MCF 10A (cell line): ENCODE data around the gene FABP3. TPM values are rescaled to one million over a fixed set of nuclear protein-coding genes. Genes with fewer than 3 reads are reported as not detected.

Experiments used
- BruUV-seq: library from RNA; stranded (reverse); fragments of 400-500 nt; replicated peaks from 2 replicates; lab custom pipeline; 2021; lab: Mats Ljungman, UMichigan
- CTCF ChIA-PET: fragments of 300-600 bp; sonication (Branson Sonifier 250); formaldehyde crosslinking; extraction: SDS; loops from one replicate; lab custom pipeline; 2021; ENCODE audit warnings: antibody characterized with exemption, inconsistent platforms; lab: Yijun Ruan, JAX
- POLR2A ChIA-PET: fragments of 300-600, 350-650 bp; sonication (Branson Sonifier 250); formaldehyde crosslinking; extraction: SDS; loops from one replicate; lab custom pipeline; 2020; ENCODE audit warnings: antibody characterized with exemption, inconsistent platforms; lab: Yijun Ruan, JAX
- DNase-seq: peaks from one replicate; pipeline ENCODE4 v3.0.0-alpha.2; 2018; ENCODE audit not compliant: unreplicated experiment
- H3K27ac Mint-ChIP-seq: one replicate; pipeline ENCODE4 v1.8.0; 2022; ENCODE audit warnings: mild to moderate bottlenecking, low read depth, mixed read lengths; ENCODE audit not compliant: unreplicated experiment
- H3K27me3 Mint-ChIP-seq: one replicate; pipeline ENCODE4 v1.8.0; 2022; ENCODE audit warnings: mixed read lengths; ENCODE audit not compliant: insufficient read depth, unreplicated experiment
- H3K36me3 Mint-ChIP-seq: one replicate; pipeline ENCODE4 v1.8.0; 2022; ENCODE audit warnings: mild to moderate bottlenecking, moderate library complexity, mixed read lengths; ENCODE audit not compliant: insufficient read depth, unreplicated experiment
- H3K4me1 Mint-ChIP-seq: one replicate; pipeline ENCODE4 v1.8.0; 2022; ENCODE audit warnings: mixed read lengths; ENCODE audit not compliant: insufficient read depth, unreplicated experiment
- H3K4me3 Mint-ChIP-seq: one replicate; pipeline ENCODE4 v1.8.0; 2022; ENCODE audit warnings: mild to moderate bottlenecking, moderate library complexity, mixed read lengths; ENCODE audit not compliant: unreplicated experiment
- H3K9me3 Mint-ChIP-seq: one replicate; pipeline ENCODE4 v1.8.0; 2022; ENCODE audit warnings: mixed read lengths; ENCODE audit not compliant: unreplicated experiment
- intact Hi-C: fragments of 100-400 bp; cut with micrococcal nuclease; formaldehyde crosslinking; loops from 2 replicates; pipeline ENCODE4 v1.14.1; 2022
- total RNA-seq: library from RNA; stranded (reverse); gene quantifications from 2 replicates; pipeline ENCODE4 v1.2.3, GENCODE V29; 2022
- TF ChIP-seq, protein P1 (sequence below): fragments of 200-600 bp; IDR thresholded peaks from one replicate; pipeline ENCODE4 v1.8.0; 2022; ENCODE audit warnings: antibody characterized with exemption, mild to moderate bottlenecking; ENCODE audit not compliant: unreplicated experiment

Gene FABP3
- total RNA-seq, 1 experiment from 2014 or later: not detected

DNA sequence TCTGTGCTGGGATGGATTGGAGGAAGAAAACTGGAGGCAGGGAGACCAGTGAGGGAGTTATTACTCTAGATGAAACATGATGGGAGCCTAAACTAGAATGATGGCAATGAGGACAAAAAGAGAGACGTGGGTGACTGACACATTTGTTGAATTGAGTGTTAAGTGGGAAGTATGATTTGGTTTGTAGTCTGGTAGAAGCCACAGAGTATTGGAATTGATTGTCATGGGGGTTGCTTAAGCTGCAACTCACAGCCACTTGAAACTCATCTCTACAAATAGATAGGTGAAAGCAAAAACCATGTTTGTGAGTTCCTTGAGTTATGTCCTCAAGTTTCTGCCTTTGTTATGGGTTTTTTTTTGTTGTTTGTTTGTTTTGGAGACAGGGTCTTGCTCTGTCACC lies 28.4 kb downstream of the FABP3 start:
- Mint-ChIP-seq H3K4me3 (no peak overlapping the region), H3K27me3 (no peaks in the 10 kb centered on the region), H3K27ac (no peak overlapping the region), H3K9me3 (no peaks in the 10 kb centered on the region), H3K4me1 (no peaks in the 10 kb centered on the region), H3K36me3 (peaks cover 51% of the 10 kb centered on the region)
- BruUV-seq: no TSS peak
- no peak for DNase-seq
- TF ChIP-seq, protein P1, sequence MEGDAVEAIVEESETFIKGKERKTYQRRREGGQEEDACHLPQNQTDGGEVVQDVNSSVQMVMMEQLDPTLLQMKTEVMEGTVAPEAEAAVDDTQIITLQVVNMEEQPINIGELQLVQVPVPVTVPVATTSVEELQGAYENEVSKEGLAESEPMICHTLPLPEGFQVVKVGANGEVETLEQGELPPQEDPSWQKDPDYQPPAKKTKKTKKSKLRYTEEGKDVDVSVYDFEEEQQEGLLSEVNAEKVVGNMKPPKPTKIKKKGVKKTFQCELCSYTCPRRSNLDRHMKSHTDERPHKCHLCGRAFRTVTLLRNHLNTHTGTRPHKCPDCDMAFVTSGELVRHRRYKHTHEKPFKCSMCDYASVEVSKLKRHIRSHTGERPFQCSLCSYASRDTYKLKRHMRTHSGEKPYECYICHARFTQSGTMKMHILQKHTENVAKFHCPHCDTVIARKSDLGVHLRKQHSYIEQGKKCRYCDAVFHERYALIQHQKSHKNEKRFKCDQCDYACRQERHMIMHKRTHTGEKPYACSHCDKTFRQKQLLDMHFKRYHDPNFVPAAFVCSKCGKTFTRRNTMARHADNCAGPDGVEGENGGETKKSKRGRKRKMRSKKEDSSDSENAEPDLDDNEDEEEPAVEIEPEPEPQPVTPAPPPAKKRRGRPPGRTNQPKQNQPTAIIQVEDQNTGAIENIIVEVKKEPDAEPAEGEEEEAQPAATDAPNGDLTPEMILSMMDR: no peak
- intact Hi-C loops: no loop called here
- POLR2A ChIA-PET: no interaction called here
- CTCF ChIA-PET: no interaction called here

DNA sequence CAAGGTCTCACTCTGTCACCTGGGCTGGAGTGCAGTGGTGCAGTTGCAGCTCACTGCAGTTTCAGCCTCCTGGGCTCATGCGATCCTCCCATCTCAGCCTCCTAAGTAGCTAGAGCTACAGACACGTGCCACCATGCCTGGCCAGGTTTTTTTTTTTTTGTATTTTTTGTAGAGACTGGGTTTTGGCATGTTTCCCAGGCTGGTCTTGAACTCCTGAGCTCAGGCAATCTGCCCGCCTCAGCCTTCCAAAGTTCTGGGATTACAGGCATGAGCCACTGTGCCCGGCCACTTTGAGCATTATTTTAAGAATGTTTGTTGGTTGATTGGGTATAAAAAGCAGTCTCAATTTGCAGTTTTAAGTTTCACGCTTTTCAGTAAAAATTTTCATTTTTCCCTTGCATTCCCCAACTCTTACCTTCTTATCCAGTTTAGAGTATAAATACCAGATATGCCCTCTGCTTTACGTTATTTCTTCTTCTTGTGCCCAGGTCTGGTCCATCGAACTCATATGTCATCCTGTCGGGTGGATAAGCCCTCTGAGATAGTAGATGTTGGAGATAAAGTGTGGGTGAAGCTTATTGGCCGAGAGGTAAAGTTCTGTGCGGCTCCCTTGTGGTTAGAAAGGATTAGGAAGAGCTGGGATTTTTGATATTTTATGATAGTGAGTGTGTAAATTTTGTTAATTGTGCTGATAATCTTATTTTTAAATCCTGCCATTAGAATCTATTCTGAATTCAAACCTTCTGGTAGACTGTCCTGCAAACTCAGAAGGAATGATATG lies 36.0 kb downstream of the FABP3 start:
- ChIA-PET CTCF (interaction anchor here (0.6 to 5.2 kb wide), 9 partner anchors 8 to 404 kb away, joined by 3 to 78 read pairs (median 4); no protein-coding TSS in a partner anchor), POLR2A (interaction anchor here (1.1 to 1.5 kb wide), 2 partner anchors 10 to 40 kb away, joined by 3 to 4 read pairs; partner anchors contain the start of genes SNRNP40 and ZCCHC17)
- no peak overlapping the region for H3K4me3 Mint-ChIP-seq
- TF ChIP-seq, protein P1: no peak
- BruUV-seq: no TSS peak
- no peaks in the 10 kb centered on the region for H3K9me3 Mint-ChIP-seq
- no peaks in the 10 kb centered on the region for H3K4me1 Mint-ChIP-seq
- peaks cover 28% of the 10 kb centered on the region for H3K36me3 Mint-ChIP-seq
- H3K27me3 Mint-ChIP-seq: no peaks in the 10 kb centered on the region
- H3K27ac Mint-ChIP-seq: no peak overlapping the region
- intact Hi-C loops: no loop called here
- DNase-seq: no peak

DNA sequence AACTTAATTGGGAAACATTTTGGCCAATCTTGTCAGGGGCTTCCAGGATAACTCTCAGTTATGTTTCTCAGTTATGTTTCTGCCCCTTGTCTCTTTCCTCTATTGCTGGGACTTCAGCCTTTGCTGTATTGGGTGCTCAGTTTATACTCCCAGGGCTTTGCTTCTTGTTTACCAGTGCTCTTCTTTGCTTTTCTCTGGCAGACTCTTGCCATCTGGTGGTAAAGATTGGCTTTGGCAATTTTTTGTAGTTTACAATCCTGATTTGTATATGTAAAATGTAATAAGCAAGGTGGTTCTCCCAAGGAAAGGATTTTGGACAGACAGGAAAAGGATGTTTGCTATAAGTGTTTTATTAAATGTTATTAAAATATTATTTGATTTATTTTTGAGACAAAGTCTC lies 37.9 kb downstream of the FABP3 start:
- no peaks in the 10 kb centered on the region for H3K27me3 Mint-ChIP-seq
- peak; percentile 51 for DNase-seq
- H3K9me3 Mint-ChIP-seq: no peaks in the 10 kb centered on the region
- TF ChIP-seq, protein P1: peak; percentile 57
- intact Hi-C loops: loop anchor here (1.0 to 2.0 kb wide), 3 partner anchors 38 to 173 kb away; partner anchors contain the start of genes SNRNP40 and ZCCHC17
- BruUV-seq: no TSS peak
- no peaks in the 10 kb centered on the region for H3K4me1 Mint-ChIP-seq
- no peak overlapping the region for H3K27ac Mint-ChIP-seq
- no peak overlapping the region for H3K4me3 Mint-ChIP-seq
- ChIA-PET POLR2A (no interaction called here), CTCF (interaction anchor here (0.8 to 5.2 kb wide), 7 partner anchors 9 to 293 kb away, joined by 3 to 78 read pairs (median 4); no protein-coding TSS in a partner anchor)
- peaks cover 29% of the 10 kb centered on the region for H3K36me3 Mint-ChIP-seq

DNA sequence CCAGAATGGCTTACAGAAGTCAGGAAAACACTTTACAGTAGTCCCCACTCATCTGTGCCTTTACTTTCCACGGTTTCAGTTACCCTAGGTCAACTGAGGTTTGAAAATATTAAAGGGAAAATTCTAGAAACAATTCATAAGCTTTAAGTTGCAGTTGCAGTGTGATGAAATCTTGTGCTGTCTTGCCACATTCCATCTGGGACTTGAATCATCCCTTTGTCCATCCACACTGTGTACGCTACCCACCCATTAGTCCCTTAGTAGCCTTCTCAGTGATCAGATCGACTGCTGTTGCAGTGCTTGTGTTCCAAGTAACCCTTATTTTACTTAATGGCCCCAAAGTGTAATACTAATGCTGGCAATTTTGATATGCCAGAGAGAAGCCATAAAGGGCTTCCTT lies 45.5 kb downstream of the FABP3 start:
- POLR2A ChIA-PET: interaction anchor here (0.9 to 1.4 kb wide), 4 partner anchors 9 to 112 kb away, joined by 3 to 5 read pairs (median 4); partner anchors contain the start of genes SNRNP40 and ZCCHC17
- Mint-ChIP-seq H3K27me3 (no peaks in the 10 kb centered on the region), H3K36me3 (peaks cover 10% of the 10 kb centered on the region), H3K9me3 (no peaks in the 10 kb centered on the region), H3K4me3 (no peak overlapping the region), H3K27ac (peak overlapping the region; percentile 57), H3K4me1 (peaks cover 12% of the 10 kb centered on the region)
- CTCF ChIA-PET: interaction anchor here (0.6 to 2.6 kb wide), 4 partner anchors 98 to 234 kb away, joined by 3 to 13 read pairs (median 4); no protein-coding TSS in a partner anchor
- intact Hi-C loops: no loop called here
- peak; percentile 49 for DNase-seq
- no TSS peak for BruUV-seq
- TF ChIP-seq, protein P1: no peak
